Measurements from ENCODE around the gene ITPA. TPM values are rescaled to one million over a fixed set of nuclear protein-coding genes. Genes with fewer than 3 reads are reported as not detected.

Gene ITPA
- total and polyA plus RNA-seq, 2 of the 13 experiments (the other 11 are each of a cell fraction or from before 2014, with no cell fraction given): 60.1 to 103 TPM

DNA sequence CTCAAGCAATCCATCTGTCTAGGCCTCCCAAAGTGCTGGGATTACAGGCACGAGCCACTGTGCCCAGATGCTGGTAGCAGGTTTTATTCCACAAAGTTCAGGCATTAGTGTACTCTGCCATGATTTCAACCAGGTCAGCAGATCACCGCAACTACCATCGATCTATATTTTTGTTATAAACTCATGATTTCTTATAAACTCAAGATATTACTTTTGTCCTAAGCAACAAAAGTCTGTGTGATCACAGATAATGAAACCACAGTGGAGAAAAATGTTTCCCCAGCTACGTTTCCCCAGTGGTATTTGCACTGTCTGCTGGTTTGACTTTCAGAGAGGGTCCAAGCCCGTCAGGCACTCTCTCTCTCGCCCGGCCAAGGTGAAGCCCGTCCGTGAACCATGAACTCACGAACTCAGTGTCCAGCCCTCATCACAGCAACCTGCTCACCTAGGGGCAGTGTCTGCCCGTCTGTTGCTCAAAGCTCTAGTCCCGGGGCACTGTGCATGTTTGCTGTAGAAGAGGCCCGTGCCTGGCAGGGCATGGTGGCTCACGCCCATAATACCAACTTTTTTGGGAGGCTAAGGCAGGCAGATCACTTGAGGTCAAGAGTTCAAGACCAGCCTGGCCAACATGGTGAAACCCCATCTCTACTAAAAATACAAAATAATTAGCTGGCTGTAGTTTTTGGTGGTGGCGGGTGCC is 22.7 kb downstream of the ITPA start (continued):
- TF ChIP-seq, protein P1, sequence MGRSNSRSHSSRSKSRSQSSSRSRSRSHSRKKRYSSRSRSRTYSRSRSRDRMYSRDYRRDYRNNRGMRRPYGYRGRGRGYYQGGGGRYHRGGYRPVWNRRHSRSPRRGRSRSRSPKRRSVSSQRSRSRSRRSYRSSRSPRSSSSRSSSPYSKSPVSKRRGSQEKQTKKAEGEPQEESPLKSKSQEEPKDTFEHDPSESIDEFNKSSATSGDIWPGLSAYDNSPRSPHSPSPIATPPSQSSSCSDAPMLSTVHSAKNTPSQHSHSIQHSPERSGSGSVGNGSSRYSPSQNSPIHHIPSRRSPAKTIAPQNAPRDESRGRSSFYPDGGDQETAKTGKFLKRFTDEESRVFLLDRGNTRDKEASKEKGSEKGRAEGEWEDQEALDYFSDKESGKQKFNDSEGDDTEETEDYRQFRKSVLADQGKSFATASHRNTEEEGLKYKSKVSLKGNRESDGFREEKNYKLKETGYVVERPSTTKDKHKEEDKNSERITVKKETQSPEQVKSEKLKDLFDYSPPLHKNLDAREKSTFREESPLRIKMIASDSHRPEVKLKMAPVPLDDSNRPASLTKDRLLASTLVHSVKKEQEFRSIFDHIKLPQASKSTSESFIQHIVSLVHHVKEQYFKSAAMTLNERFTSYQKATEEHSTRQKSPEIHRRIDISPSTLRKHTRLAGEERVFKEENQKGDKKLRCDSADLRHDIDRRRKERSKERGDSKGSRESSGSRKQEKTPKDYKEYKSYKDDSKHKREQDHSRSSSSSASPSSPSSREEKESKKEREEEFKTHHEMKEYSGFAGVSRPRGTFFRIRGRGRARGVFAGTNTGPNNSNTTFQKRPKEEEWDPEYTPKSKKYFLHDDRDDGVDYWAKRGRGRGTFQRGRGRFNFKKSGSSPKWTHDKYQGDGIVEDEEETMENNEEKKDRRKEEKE (IDR thresholded peaks at IDR 0.05): no peak
- TF ChIP-seq MTF2 (CRISPR knock-in tag; IDR thresholded peaks at IDR 0.05; ENCODE audit: borderline replicate concordance): peak; percentile 40; the same call in 1 of the 2 replicates
- no peak for TF ChIP-seq ZNF558 (CRISPR knock-in tag; IDR thresholded peaks at IDR 0.05; ENCODE audit: borderline replicate concordance)
- no peak for TF ChIP-seq ZFP36L1 (CRISPR knock-in tag; IDR thresholded peaks at IDR 0.05)
- TF ChIP-seq MTA3 (CRISPR knock-in tag; IDR thresholded peaks at IDR 0.05): no peak
- peak; percentile 65 for TF ChIP-seq ZNF276 (CRISPR knock-in tag; IDR thresholded peaks at IDR 0.05; ENCODE audit: low read depth)
- TF ChIP-seq, protein P2, sequence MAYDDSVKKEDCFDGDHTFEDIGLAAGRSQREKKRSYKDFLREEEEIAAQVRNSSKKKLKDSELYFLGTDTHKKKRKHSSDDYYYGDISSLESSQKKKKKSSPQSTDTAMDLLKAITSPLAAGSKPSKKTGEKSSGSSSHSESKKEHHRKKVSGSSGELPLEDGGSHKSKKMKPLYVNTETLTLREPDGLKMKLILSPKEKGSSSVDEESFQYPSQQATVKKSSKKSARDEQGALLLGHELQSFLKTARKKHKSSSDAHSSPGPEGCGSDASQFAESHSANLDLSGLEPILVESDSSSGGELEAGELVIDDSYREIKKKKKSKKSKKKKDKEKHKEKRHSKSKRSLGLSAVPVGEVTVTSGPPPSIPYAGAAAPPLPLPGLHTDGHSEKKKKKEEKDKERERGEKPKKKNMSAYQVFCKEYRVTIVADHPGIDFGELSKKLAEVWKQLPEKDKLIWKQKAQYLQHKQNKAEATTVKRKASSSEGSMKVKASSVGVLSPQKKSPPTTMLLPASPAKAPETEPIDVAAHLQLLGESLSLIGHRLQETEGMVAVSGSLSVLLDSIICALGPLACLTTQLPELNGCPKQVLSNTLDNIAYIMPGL (CRISPR knock-in tag; IDR thresholded peaks at IDR 0.05; ENCODE audit: borderline replicate concordance in 1 of 2, low read depth in 1 of 2): peak in 1 of 2 experiments; percentile 70; a peak in 2 of 4 replicates
- TF ChIP-seq TGIF2 (CRISPR knock-in tag; IDR thresholded peaks at IDR 0.05): no peak
- TF ChIP-seq, protein P3, sequence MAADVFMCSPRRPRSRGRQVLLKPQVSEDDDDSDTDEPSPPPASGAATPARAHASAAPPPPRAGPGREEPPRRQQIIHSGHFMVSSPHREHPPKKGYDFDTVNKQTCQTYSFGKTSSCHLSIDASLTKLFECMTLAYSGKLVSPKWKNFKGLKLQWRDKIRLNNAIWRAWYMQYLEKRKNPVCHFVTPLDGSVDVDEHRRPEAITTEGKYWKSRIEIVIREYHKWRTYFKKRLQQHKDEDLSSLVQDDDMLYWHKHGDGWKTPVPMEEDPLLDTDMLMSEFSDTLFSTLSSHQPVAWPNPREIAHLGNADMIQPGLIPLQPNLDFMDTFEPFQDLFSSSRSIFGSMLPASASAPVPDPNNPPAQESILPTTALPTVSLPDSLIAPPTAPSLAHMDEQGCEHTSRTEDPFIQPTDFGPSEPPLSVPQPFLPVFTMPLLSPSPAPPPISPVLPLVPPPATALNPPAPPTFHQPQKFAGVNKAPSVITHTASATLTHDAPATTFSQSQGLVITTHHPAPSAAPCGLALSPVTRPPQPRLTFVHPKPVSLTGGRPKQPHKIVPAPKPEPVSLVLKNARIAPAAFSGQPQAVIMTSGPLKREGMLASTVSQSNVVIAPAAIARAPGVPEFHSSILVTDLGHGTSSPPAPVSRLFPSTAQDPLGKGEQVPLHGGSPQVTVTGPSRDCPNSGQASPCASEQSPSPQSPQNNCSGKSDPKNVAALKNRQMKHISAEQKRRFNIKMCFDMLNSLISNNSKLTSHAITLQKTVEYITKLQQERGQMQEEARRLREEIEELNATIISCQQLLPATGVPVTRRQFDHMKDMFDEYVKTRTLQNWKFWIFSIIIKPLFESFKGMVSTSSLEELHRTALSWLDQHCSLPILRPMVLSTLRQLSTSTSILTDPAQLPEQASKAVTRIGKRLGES (CRISPR knock-in tag; IDR thresholded peaks at IDR 0.05; ENCODE audit: borderline replicate concordance): no peak
- TF ChIP-seq PHF8 (CRISPR knock-in tag; IDR thresholded peaks at IDR 0.05): peak; percentile 22; the same call in 1 of the 2 replicates
- TF ChIP-seq, protein P4, sequence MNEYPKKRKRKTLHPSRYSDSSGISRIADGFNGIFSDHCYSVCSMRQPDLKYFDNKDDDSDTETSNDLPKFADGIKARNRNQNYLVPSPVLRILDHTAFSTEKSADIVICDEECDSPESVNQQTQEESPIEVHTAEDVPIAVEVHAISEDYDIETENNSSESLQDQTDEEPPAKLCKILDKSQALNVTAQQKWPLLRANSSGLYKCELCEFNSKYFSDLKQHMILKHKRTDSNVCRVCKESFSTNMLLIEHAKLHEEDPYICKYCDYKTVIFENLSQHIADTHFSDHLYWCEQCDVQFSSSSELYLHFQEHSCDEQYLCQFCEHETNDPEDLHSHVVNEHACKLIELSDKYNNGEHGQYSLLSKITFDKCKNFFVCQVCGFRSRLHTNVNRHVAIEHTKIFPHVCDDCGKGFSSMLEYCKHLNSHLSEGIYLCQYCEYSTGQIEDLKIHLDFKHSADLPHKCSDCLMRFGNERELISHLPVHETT (CRISPR knock-in tag; conservative IDR thresholded peaks at IDR 0.05): no peak
- no peak for TF ChIP-seq TCF12 (IDR thresholded peaks at IDR 0.05)
- TF ChIP-seq TCF12 (CRISPR knock-in tag; IDR thresholded peaks at IDR 0.05): no peak
- no peak for TF ChIP-seq ISX (CRISPR knock-in tag; conservative IDR thresholded peaks at IDR 0.05)
- TF ChIP-seq ZNF652 (CRISPR knock-in tag; IDR thresholded peaks at IDR 0.05; ENCODE audit: borderline replicate concordance, low read depth): no peak
- TF ChIP-seq REL (CRISPR knock-in tag; conservative IDR thresholded peaks at IDR 0.05): no peak

Data from HepG2 (cell line).